ENCODE results near the gene STUM. TPM values are rescaled to one million over a fixed set of nuclear protein-coding genes. Genes with fewer than 3 reads are reported as not detected.

The STUM gene
- total and polyA plus RNA-seq, 2 donors from 2014 or later: 1.6 to 1.9 TPM

DNA sequence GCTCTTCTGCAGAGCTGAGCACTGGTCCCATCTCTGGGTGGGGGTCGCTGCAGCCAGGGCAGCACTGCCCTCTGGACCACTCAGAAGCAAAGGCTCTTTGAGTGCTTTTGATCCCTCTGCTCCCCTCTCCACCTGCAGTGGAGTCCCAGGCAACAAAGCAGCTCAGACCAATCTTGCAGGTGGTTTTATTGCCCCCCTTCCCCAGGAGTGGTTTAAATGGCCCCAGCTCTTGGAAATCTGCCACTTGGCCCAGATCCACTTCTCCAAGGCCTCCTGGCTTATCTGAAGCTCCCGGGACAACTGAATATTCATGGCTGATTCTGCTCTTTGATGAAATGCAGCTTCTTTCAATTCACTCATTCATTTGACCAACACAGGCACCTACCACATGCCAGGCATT lies 2.7 kb downstream of the STUM start:
- no peak for FAIRE-seq

DNA sequence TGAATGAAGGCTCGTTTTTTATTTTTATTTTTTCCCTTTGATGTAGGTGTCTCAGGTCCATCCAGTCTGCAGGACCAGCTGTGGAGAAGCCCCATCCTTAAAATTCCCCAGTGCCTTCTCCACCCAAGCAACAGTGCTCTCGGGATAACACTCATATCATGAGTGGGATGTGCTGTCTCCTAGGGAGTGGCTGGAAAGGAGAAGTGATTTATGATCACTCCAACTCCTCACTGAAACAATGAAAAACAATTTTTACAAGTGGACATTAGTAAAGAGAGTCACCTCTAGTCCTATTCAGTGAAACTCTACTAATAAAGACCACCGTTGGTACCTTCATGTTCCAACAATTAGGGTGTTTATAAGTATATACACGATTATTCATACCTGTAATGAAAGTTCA lies 3.5 kb downstream of the STUM start:
- FAIRE-seq: no peak
- H3K27ac ChIP-seq (ENCODE audit: low read depth in 2 of 2, low read length in 2 of 2): no peak overlapping the region
- TF ChIP-seq, protein P1, sequence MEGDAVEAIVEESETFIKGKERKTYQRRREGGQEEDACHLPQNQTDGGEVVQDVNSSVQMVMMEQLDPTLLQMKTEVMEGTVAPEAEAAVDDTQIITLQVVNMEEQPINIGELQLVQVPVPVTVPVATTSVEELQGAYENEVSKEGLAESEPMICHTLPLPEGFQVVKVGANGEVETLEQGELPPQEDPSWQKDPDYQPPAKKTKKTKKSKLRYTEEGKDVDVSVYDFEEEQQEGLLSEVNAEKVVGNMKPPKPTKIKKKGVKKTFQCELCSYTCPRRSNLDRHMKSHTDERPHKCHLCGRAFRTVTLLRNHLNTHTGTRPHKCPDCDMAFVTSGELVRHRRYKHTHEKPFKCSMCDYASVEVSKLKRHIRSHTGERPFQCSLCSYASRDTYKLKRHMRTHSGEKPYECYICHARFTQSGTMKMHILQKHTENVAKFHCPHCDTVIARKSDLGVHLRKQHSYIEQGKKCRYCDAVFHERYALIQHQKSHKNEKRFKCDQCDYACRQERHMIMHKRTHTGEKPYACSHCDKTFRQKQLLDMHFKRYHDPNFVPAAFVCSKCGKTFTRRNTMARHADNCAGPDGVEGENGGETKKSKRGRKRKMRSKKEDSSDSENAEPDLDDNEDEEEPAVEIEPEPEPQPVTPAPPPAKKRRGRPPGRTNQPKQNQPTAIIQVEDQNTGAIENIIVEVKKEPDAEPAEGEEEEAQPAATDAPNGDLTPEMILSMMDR (IDR thresholded peaks at IDR 0.05; ENCODE audit: borderline replicate concordance, extremely low read depth, insufficient read depth): no peak
- no peak overlapping the region for H3K9ac ChIP-seq (ENCODE audit: low read length in 3 of 3)
- no peak overlapping the region for H3K4me3 ChIP-seq (ENCODE audit: low read length in 3 of 3)
- peaks cover 0 to 17% (median 11%) of the 10 kb centered on the region in 3 donors for H3K4me1 ChIP-seq (ENCODE audit: control insufficient read depth in 2 of 3, insufficient read depth in 2 of 3, low read depth in 1 of 3, low read length in 3 of 3)
- intact Hi-C loops (cut with DNase I): no loop called here
- H3K9me3 ChIP-seq (ENCODE audit: control insufficient read depth in 2 of 3, insufficient read depth in 1 of 3, low read length in 3 of 3): no peaks in the 10 kb centered on the region
- H3K27me3 ChIP-seq (ENCODE audit: control insufficient read depth, insufficient read depth, low read length): no peaks in the 10 kb centered on the region
- no peak for DNase-seq
- no peaks in the 10 kb centered on the region for H3K36me3 ChIP-seq (ENCODE audit: control insufficient read depth in 2 of 3, insufficient read depth in 3 of 3, low read length in 3 of 3)

More for the DNA sequence above, 2.7 kb downstream of the STUM start:
- Histone ChIP-seq H3K36me3 (ENCODE audit: control insufficient read depth in 2 of 3, insufficient read depth in 3 of 3, low read length in 3 of 3) (no peaks in the 10 kb centered on the region), H3K4me3 (ENCODE audit: low read length in 3 of 3) (no peak overlapping the region), H3K4me1 (ENCODE audit: control insufficient read depth in 2 of 3, insufficient read depth in 2 of 3, low read depth in 1 of 3, low read length in 3 of 3) (peaks cover 0 to 17% (median 11%) of the 10 kb centered on the region in 3 donors), H3K27me3 (ENCODE audit: control insufficient read depth, insufficient read depth, low read length) (no peaks in the 10 kb centered on the region), H3K27ac (ENCODE audit: low read depth in 2 of 2, low read length in 2 of 2) (no peak overlapping the region), H3K9me3 (ENCODE audit: control insufficient read depth in 2 of 3, insufficient read depth in 1 of 3, low read length in 3 of 3) (no peaks in the 10 kb centered on the region), H3K9ac (ENCODE audit: low read length in 3 of 3) (no peak overlapping the region)
- intact Hi-C loops (cut with DNase I): no loop called here
- TF ChIP-seq, protein P1 (IDR thresholded peaks at IDR 0.05; ENCODE audit: borderline replicate concordance, extremely low read depth, insufficient read depth): no peak
- peak in 1 of 5 donors; percentile 40 for DNase-seq

DNA sequence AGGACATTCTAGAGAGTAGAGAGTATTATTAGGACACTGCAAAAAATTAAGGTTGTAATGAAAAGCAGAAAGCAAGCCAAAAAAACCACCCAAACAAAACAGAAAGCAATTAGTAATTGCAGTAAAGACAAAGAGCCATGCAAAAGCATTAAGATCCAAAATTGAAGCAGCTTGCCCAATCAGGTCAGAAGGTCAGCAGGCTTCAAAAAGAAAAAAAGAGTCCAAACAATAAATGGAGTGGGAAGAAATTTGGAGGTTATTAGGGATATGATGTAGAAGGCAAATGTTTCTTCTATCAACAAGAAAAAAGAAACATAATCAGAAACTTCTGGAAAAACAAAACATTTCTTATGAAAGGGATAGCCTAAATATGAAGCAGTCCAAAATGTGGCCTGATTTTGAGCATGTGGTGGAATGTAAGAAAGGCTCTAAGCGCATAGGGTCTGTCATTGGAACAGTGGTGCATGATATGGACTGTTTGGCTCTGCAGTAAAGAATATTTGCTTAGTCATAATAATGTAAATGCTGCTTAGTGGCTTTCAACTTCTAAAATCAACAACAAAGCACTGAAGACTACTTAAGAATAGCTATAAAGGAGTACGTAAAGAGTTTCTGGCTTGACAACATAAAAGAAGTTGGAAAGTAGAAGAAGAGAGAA lies 4.8 kb downstream of the STUM start:
- FAIRE-seq: no peak
- intact Hi-C loops (cut with DNase I): no loop called here

More for the DNA sequence above, 4.8 kb downstream of the STUM start:
- TF ChIP-seq, protein P1 (IDR thresholded peaks at IDR 0.05; ENCODE audit: borderline replicate concordance, extremely low read depth, insufficient read depth): no peak
- Histone ChIP-seq H3K9ac (ENCODE audit: low read length in 3 of 3) (no peak overlapping the region), H3K4me3 (ENCODE audit: low read length in 3 of 3) (no peak overlapping the region), H3K9me3 (ENCODE audit: control insufficient read depth in 2 of 3, insufficient read depth in 1 of 3, low read length in 3 of 3) (no peaks in the 10 kb centered on the region), H3K4me1 (ENCODE audit: control insufficient read depth in 2 of 3, insufficient read depth in 2 of 3, low read depth in 1 of 3, low read length in 3 of 3) (peaks cover 0 to 15% (median 11%) of the 10 kb centered on the region in 3 donors), H3K27ac (ENCODE audit: low read depth in 2 of 2, low read length in 2 of 2) (no peak overlapping the region), H3K36me3 (ENCODE audit: control insufficient read depth in 2 of 3, insufficient read depth in 3 of 3, low read length in 3 of 3) (no peaks in the 10 kb centered on the region), H3K27me3 (ENCODE audit: control insufficient read depth, insufficient read depth, low read length) (no peaks in the 10 kb centered on the region)
- no peak for DNase-seq
